Amygdala (tissue), 56 donors: Measurements from ENCODE around the gene RPN2.

Source experiments
- DNase-seq, 56 donors: peaks; one replicate each; lab custom pipeline; 2025; lab: John Stamatoyannopoulos, UW

RPN2 gene

DNA sequence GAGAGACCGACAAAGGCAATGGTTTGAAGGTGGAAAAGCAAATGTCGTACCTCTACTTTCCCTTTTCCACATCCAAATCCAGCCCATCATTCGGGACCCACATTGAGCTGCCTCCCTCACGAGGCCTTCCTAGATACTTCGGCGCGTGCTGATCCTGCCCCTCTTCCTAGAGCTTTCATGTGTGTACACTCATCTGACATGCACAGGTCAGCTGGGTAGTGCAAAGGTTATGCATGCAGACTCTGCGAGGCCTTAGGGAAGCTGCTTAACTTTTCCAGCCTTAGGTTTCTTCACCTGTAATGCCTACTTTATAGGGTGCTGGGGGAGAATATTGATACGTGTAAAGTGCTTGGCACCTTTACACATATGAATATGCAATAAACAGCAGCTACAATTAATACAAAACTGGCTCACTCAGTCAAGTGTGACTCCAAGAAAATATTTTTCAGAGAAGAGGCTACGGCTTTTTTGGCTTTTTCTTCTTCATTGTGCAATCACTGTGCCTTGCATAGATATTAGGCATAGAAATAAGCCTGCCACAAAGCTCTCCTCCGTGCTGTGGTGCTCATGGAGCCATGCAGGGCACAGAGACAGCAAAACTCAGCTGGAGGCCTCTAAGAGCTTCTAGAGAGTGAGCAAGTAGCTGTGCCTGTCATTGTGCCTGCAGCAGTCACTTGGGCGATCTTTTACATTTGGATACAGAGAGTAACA is 106.7 kb downstream of the RPN2 start:
- no peak for DNase-seq

DNA sequence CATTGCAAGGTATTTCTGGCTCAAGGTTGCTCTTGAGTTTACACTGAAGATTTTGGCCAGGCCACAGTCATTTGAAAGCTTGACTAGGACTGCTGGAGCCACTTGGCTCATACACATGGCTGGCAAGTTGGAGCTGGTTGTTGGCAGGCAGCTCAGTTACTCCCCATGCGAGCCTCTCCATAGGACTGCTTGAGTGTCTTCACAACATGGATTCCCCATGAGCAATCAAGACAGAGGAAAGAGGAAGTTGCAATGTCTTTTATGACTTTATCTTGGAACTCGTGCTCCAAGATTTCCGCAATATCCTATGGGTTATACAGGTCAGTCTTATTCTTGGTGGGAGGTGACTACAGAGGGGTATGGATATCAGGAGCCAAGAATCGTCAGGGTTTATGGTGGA is 109.0 kb downstream of the RPN2 start:
- peak in 4 of 56 donors; percentile 16 to 38 (median 32) for DNase-seq

DNA sequence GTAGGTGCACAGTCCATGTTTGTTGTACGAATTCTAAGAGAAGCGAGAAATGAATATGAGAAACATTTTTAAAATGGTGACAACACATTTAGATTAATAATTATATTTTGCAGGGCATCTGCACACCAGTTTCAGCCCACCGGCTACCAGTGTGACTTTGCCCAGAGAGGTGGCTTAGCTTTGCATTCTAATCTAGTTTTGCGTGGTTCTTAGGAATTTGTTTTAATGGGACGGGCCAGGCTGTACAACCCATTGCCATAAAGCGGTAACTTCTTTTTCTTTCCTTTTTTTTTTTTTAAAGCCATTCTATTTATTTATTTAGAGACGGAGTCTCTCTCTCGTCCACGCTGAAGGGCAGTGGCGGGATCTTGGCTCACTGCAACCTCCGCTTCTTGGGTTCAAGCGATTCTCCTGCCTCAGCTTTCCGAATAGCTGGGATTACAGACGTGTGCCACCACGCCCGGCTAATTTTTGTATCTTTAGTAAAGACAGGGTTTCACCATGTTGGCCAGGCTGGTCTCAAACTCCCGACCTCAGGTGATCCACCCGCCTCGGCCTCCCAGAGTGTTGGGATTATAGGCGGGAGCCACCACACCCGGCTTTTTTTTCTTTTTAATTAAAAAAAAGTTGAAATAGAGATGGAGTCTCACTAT is 111.2 kb downstream of the RPN2 start:
- DNase-seq: no peak
